Liver (tissue), 9 donors: ENCODE data around the gene GALNT17. TPM values are rescaled to one million over a fixed set of nuclear protein-coding genes. Genes with fewer than 3 reads are reported as not detected.
A peak's percentile ranks its signal among the peaks of the same experiment; 100 is the strongest.

Source experiments
- DNase-seq: peaks from one replicate; pipeline ENCODE4 v3.0.0-alpha.2; 2017; ENCODE audit warnings: low spot score
- H3K27ac ChIP-seq, 2 donors: one replicate each; pipeline ENCODE4 v1.7.0; 2013; ENCODE audit warnings: inconsistent platforms in 2 of 2, low read length in 2 of 2, control low read depth in 1 of 2, low read depth in 1 of 2, mild to moderate bottlenecking in 1 of 2
- H3K27me3 ChIP-seq, 4 donors: one replicate each; pipeline versions ENCODE4 v1.6.1 to v1.7.0; 2013; ENCODE audit warnings: low read length in 3 of 4, inconsistent platforms in 1 of 4, mild to moderate bottlenecking in 1 of 4, moderate library complexity in 1 of 4; ENCODE audit not compliant: control insufficient read depth in 4 of 4, insufficient read depth in 4 of 4
- H3K36me3 ChIP-seq, 4 donors: one replicate each; pipeline versions ENCODE4 v1.6.1 to v1.7.0; 2013; ENCODE audit warnings: low read length in 3 of 4, mild to moderate bottlenecking in 3 of 4, low read depth in 1 of 4, moderate library complexity in 1 of 4; ENCODE audit not compliant: control insufficient read depth in 4 of 4, insufficient read depth in 3 of 4
- H3K4me1 ChIP-seq, 4 donors: one replicate each; pipeline versions ENCODE4 v1.6.1 to v1.7.0; 2013; ENCODE audit warnings: low read length in 3 of 4, mild to moderate bottlenecking in 3 of 4, moderate library complexity in 1 of 4; ENCODE audit not compliant: control insufficient read depth in 4 of 4, insufficient read depth in 4 of 4
- H3K4me3 ChIP-seq, 3 donors: one replicate each; pipeline versions ENCODE4 v1.6.1 to v1.7.0; 2013; ENCODE audit warnings: low read length in 3 of 3, control low read depth in 1 of 3, low read depth in 1 of 3, mild to moderate bottlenecking in 1 of 3
- H3K9ac ChIP-seq, 2 donors: one replicate each; pipeline ENCODE4 v1.7.0; 2013; ENCODE audit warnings: low read length in 2 of 2, mild to moderate bottlenecking in 2 of 2, moderate library complexity in 2 of 2, control low read depth in 1 of 2, low read depth in 1 of 2
- H3K9me3 ChIP-seq, 4 donors: one replicate each; pipeline versions ENCODE4 v1.6.1 to v1.7.0; 2013; ENCODE audit warnings: low read length in 3 of 4; ENCODE audit not compliant: control insufficient read depth in 4 of 4
- CTCF ChIP-seq: fragments of 150-350 bp; IDR thresholded peaks from 2 replicates; pipeline ENCODE4 v1.5.1; 2017; ENCODE audit warnings: improper control_type of control experiment, low read depth, low read length; ENCODE audit not compliant: missing input control
- EGR1 ChIP-seq, 2 donors: IDR thresholded peaks; 2 replicates each; pipeline ENCODE4 v1.6.1; 2016 to 2018; ENCODE audit warnings: antibody characterized with exemption in 2 of 2, low read depth in 2 of 2
- GABPA ChIP-seq, 2 donors: IDR thresholded peaks in 1 of 2; conservative IDR thresholded peaks in 1 of 2; 2 replicates each; pipeline ENCODE4 v1.6.1; 2016; ENCODE audit warnings: antibody characterized with exemption in 2 of 2, mild to moderate bottlenecking in 1 of 2, moderate library complexity in 1 of 2
- HNF4A ChIP-seq, 2 donors: conservative IDR thresholded peaks; 2 replicates each; pipeline ENCODE4 v1.6.1; 2016; ENCODE audit warnings: antibody characterized with exemption in 2 of 2, mild to moderate bottlenecking in 2 of 2
- HNF4G ChIP-seq: IDR thresholded peaks from 2 replicates; pipeline ENCODE4 v1.6.1; 2016; ENCODE audit warnings: antibody characterized with exemption
- JUND ChIP-seq, 2 donors: IDR thresholded peaks; 2 replicates each; pipeline ENCODE4 v1.6.1; 2016; ENCODE audit warnings: antibody characterized with exemption in 2 of 2
- MAX ChIP-seq: IDR thresholded peaks from 2 replicates; pipeline ENCODE4 v1.6.1; 2016; ENCODE audit warnings: antibody characterized with exemption
- RAD21 ChIP-seq, 2 donors: IDR thresholded peaks; 2 replicates each; pipeline ENCODE4 v1.6.1; 2016; ENCODE audit warnings: antibody characterized with exemption in 2 of 2, mild to moderate bottlenecking in 2 of 2
- REST ChIP-seq: IDR thresholded peaks from 2 replicates; pipeline ENCODE4 v1.6.1; 2016; ENCODE audit warnings: antibody characterized with exemption, mild to moderate bottlenecking
- RXRA ChIP-seq, 2 donors: IDR thresholded peaks; 2 replicates each; pipeline ENCODE4 v1.6.1; 2017 to 2018; ENCODE audit warnings: antibody characterized with exemption in 2 of 2, mild to moderate bottlenecking in 1 of 2
- TAF1 ChIP-seq: conservative IDR thresholded peaks from 2 replicates; pipeline ENCODE4 v1.6.1; 2016; ENCODE audit warnings: antibody characterized with exemption, mild to moderate bottlenecking
- ZBTB33 ChIP-seq: IDR thresholded peaks from 2 replicates; pipeline ENCODE4 v1.6.1; 2016; ENCODE audit warnings: antibody characterized with exemption
- WGBS: extraction: QIAGEN DNeasy Blood & Tissue Kit; methylation state at CpG from one replicate; pipeline ENCODE4 v1.1.7; 2013; 5-methylcytosine and 5-hydroxymethylcytosine counted together
- polyA plus RNA-seq, 2 donors: library from polyadenylated mRNA; stranded (reverse) in 1 of 2; unstranded in 1 of 2; fragments of 200-250 nt in 1 of 2; fragments of >200 nt in 1 of 2; fragmentation: Nextera tagmentation in 1 of 2; extraction: Ambion mirVana in 1 of 2; gene quantifications; one replicate each; pipeline versions ENCODE4 v1.2.1 to v1.2.3, GENCODE V29; 2013 to 2015
- total RNA-seq, 2 donors: library from RNA; depleted of rRNA; stranded (reverse); fragments of >200 nt; gene quantifications; one replicate each; pipeline ENCODE4 v1.2.3, GENCODE V29; 2014
- donor health status: healthy.
- donor health status: healthy.
- donor health status: healthy.
- donor health status: healthy.
- donor health status: healthy.

The GALNT17 gene
- total and polyA plus RNA-seq, 4 donors, result 0.10 to 0.42 (median 0.37) TPM; not detected in 1

GRCh38 chr7:71731740-71732139, 599.8 kb downstream of the GALNT17 start:
- H3K9ac ChIP-seq, result no peak overlapping the region
- peaks cover 0 to 6% (median 2%) of the 10 kb centered on the region in 4 donors for H3K4me1 ChIP-seq
- DNase-seq, result no peak
- WGBS, result 92% methylated on average over 9 of the region's 9 CpGs
- H3K27ac ChIP-seq, result no peak overlapping the region
- H3K36me3 ChIP-seq, result no peaks in the 10 kb centered on the region
- H3K9me3 ChIP-seq, result peaks cover 0 to 2% (median 0%) of the 10 kb centered on the region in 4 donors
- no peak overlapping the region for H3K4me3 ChIP-seq
- no peak for TF ChIP-seq HNF4A (conservative IDR thresholded peaks at IDR 0.05)
- TF ChIP-seq REST, result no peak
- no peak for TF ChIP-seq GABPA (IDR thresholded peaks at IDR 0.05 in 1 of 2, conservative IDR thresholded peaks at IDR 0.05 in 1 of 2)
- no peak for TF ChIP-seq RXRA (IDR thresholded peaks at IDR 0.05)
- TF ChIP-seq TAF1, result no peak
- no peak for TF ChIP-seq MAX
- TF ChIP-seq CTCF, result no peak
- no peak for TF ChIP-seq ZBTB33
- TF ChIP-seq HNF4G, result no peak
- TF ChIP-seq RAD21 (IDR thresholded peaks at IDR 0.05), result no peak
- peaks cover 0 to 2% (median 0%) of the 10 kb centered on the region in 4 donors for H3K27me3 ChIP-seq

- 4% methylated on average over 29 of the region's 29 CpGs for WGBS
- Histone ChIP-seq H3K36me3 (no peaks in the 10 kb centered on the region), H3K9ac (no peak overlapping the region), H3K27ac (no peak overlapping the region), H3K9me3 (peaks cover 0 to 2% (median 0%) of the 10 kb centered on the region in 4 donors), H3K27me3 (no peaks in the 10 kb centered on the region), H3K4me3 (peak overlapping the region in 1 of 3 donors; percentile 7), H3K4me1 (peaks cover 0 to 6% (median 2%) of the 10 kb centered on the region in 4 donors)
- TF ChIP-seq RAD21 (IDR thresholded peaks at IDR 0.05), result peak; percentile 84 to 92
- TF ChIP-seq MAX, result no peak
- TF ChIP-seq CTCF, result peak; percentile 83
- TF ChIP-seq EGR1 (IDR thresholded peaks at IDR 0.05; ENCODE audit: low read depth in 2 of 2), result no peak
- no peak for TF ChIP-seq JUND (IDR thresholded peaks at IDR 0.05)
- peak; percentile 84 for DNase-seq
Observed at GRCh38 chr7:71733107-71733870, 601.3 kb downstream of the GALNT17 start.
